Measurements from ENCODE around the gene CNOT6L.

CNOT6L gene

GRCh38 chr4:77776182-77777134 lies 42.7 kb downstream of the CNOT6L start:
- TF ChIP-seq SPI1 (IDR thresholded peaks at IDR 0.05; ENCODE audit: borderline replicate concordance, low read depth) = no peak
- TF ChIP-seq, protein P1, sequence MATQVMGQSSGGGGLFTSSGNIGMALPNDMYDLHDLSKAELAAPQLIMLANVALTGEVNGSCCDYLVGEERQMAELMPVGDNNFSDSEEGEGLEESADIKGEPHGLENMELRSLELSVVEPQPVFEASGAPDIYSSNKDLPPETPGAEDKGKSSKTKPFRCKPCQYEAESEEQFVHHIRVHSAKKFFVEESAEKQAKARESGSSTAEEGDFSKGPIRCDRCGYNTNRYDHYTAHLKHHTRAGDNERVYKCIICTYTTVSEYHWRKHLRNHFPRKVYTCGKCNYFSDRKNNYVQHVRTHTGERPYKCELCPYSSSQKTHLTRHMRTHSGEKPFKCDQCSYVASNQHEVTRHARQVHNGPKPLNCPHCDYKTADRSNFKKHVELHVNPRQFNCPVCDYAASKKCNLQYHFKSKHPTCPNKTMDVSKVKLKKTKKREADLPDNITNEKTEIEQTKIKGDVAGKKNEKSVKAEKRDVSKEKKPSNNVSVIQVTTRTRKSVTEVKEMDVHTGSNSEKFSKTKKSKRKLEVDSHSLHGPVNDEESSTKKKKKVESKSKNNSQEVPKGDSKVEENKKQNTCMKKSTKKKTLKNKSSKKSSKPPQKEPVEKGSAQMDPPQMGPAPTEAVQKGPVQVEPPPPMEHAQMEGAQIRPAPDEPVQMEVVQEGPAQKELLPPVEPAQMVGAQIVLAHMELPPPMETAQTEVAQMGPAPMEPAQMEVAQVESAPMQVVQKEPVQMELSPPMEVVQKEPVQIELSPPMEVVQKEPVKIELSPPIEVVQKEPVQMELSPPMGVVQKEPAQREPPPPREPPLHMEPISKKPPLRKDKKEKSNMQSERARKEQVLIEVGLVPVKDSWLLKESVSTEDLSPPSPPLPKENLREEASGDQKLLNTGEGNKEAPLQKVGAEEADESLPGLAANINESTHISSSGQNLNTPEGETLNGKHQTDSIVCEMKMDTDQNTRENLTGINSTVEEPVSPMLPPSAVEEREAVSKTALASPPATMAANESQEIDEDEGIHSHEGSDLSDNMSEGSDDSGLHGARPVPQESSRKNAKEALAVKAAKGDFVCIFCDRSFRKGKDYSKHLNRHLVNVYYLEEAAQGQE (IDR thresholded peaks at IDR 0.05; ENCODE audit: insufficient replicate concordance, low read depth) = no peak
- TF ChIP-seq, protein P2, sequence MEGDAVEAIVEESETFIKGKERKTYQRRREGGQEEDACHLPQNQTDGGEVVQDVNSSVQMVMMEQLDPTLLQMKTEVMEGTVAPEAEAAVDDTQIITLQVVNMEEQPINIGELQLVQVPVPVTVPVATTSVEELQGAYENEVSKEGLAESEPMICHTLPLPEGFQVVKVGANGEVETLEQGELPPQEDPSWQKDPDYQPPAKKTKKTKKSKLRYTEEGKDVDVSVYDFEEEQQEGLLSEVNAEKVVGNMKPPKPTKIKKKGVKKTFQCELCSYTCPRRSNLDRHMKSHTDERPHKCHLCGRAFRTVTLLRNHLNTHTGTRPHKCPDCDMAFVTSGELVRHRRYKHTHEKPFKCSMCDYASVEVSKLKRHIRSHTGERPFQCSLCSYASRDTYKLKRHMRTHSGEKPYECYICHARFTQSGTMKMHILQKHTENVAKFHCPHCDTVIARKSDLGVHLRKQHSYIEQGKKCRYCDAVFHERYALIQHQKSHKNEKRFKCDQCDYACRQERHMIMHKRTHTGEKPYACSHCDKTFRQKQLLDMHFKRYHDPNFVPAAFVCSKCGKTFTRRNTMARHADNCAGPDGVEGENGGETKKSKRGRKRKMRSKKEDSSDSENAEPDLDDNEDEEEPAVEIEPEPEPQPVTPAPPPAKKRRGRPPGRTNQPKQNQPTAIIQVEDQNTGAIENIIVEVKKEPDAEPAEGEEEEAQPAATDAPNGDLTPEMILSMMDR (IDR thresholded peaks at IDR 0.05; ENCODE audit: insufficient read depth, low read length) = no peak
- TF ChIP-seq GABPA (IDR thresholded peaks at IDR 0.05; ENCODE audit: low read depth) = no peak
- TF ChIP-seq POLR2AphosphoS5 (IDR thresholded peaks at IDR 0.05; ENCODE audit: low read depth) = no peak
- H3K27ac ChIP-seq (replicated peaks) = no peak overlapping the region
- H3K4me3 ChIP-seq (replicated peaks; ENCODE audit: insufficient read depth, low read length) = no peak overlapping the region
- H3K27me3 ChIP-seq (ENCODE audit: insufficient read depth, poor library complexity, severe bottlenecking) = no peaks in the 10 kb centered on the region
- no peak for DNase-seq (ENCODE audit: low read depth in 1 of 2, low spot score in 1 of 2)

DNA sequence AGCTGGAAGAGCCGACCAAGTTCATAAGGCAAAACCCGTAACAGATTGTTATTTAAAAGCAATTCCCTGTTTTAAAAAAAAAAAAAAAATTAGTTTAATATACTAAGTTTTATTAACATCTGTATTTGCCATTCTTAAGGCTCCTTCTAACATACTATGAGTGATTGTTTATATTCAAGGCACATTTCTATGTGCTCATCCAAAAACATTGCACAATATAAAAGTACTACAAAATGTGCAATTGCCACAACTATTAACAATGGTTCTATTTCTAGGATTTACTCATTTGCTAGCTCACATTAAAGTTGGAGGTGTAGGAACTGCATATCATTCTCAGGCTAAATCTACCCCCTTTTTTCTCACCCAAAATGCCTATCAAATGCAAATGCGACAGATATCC lies 46.1 kb downstream of the CNOT6L start:
- Histone ChIP-seq H3K4me3 (replicated peaks; ENCODE audit: insufficient read depth, low read length) (no peak overlapping the region), H3K27me3 (ENCODE audit: insufficient read depth, poor library complexity, severe bottlenecking) (no peaks in the 10 kb centered on the region), H3K27ac (replicated peaks) (no peak overlapping the region)
- TF ChIP-seq SPI1 (IDR thresholded peaks at IDR 0.05; ENCODE audit: borderline replicate concordance, low read depth) (no peak), POLR2AphosphoS5 (IDR thresholded peaks at IDR 0.05; ENCODE audit: low read depth) (no peak), GABPA (IDR thresholded peaks at IDR 0.05; ENCODE audit: low read depth) (no peak)
- TF ChIP-seq, protein P1 (IDR thresholded peaks at IDR 0.05; ENCODE audit: insufficient replicate concordance, low read depth) = no peak
- TF ChIP-seq, protein P2 (IDR thresholded peaks at IDR 0.05; ENCODE audit: insufficient read depth, low read length) = no peak
- DNase-seq (ENCODE audit: low read depth in 1 of 2, low spot score in 1 of 2) = no peak

DNA sequence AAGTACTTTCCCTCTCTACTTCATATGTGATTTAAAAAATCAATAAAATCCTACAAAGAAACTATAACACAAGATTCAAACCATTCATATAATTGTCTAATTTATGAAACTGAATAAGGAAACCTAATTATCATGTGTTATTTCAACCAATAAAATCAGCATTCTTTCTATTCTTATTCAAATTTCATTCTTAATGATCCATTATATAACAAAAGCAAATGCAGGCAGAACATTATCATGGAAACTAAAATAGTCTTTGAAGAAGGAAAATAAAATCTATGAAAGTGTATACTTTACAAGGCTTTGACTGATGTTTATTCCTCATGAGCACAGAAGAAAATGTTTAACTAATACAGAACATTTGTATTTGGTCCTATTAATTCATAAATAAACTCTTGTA lies 47.6 kb downstream of the CNOT6L start:
- no peaks in the 10 kb centered on the region for H3K27me3 ChIP-seq (ENCODE audit: insufficient read depth, poor library complexity, severe bottlenecking)
- TF ChIP-seq POLR2AphosphoS5 (IDR thresholded peaks at IDR 0.05; ENCODE audit: low read depth) (no peak), SPI1 (IDR thresholded peaks at IDR 0.05; ENCODE audit: borderline replicate concordance, low read depth) (no peak), GABPA (IDR thresholded peaks at IDR 0.05; ENCODE audit: low read depth) (no peak)
- TF ChIP-seq, protein P1 (IDR thresholded peaks at IDR 0.05; ENCODE audit: insufficient replicate concordance, low read depth) = no peak
- TF ChIP-seq, protein P2 (IDR thresholded peaks at IDR 0.05; ENCODE audit: insufficient read depth, low read length) = no peak
- H3K27ac ChIP-seq (replicated peaks) = no peak overlapping the region
- no peak overlapping the region for H3K4me3 ChIP-seq (replicated peaks; ENCODE audit: insufficient read depth, low read length)
- DNase-seq (ENCODE audit: low read depth in 1 of 2, low spot score in 1 of 2) = no peak
